Parathyroid adenoma (tissue), 2 donors: ENCODE data around the gene TTC33.

Experiments
- H2AFZ ChIP-seq: fragments of 300-600 bp; sonication (generic); one replicate; pipeline ENCODE4 v1.7.0; 2017; ENCODE audit warnings: antibody characterized with exemption, mild to moderate bottlenecking
- H3K27ac ChIP-seq: fragments of 300-600 bp; sonication (generic); one replicate; pipeline ENCODE4 v1.7.0; 2017
- H3K27me3 ChIP-seq: fragments of 300-600 bp; sonication (generic); one replicate; pipeline ENCODE4 v1.7.0; 2017; ENCODE audit warnings: low read length; ENCODE audit not compliant: control insufficient read depth, insufficient read depth
- H3K36me3 ChIP-seq: fragments of 300-600 bp; sonication (generic); one replicate; pipeline ENCODE4 v1.7.0; 2017; ENCODE audit warnings: low read length; ENCODE audit not compliant: control insufficient read depth, insufficient read depth
- H3K4me1 ChIP-seq: fragments of 300-600 bp; sonication (generic); one replicate; pipeline ENCODE4 v1.7.0; 2017; ENCODE audit warnings: control low read depth
- H3K4me2 ChIP-seq: fragments of 300-600 bp; sonication (generic); one replicate; pipeline ENCODE4 v1.7.0; 2017; ENCODE audit warnings: low read length
- H3K4me3 ChIP-seq: fragments of 300-600 bp; sonication (generic); one replicate; pipeline ENCODE4 v1.7.0; 2017; ENCODE audit warnings: low read depth, low read length
- H3K79me2 ChIP-seq: fragments of 300-600 bp; sonication (generic); one replicate; pipeline ENCODE4 v1.7.0; 2017; ENCODE audit warnings: control low read depth
- H3K9ac ChIP-seq: fragments of 300-600 bp; sonication (generic); one replicate; pipeline ENCODE4 v1.7.0; 2017; ENCODE audit warnings: mild to moderate bottlenecking
- H3K9me3 ChIP-seq: fragments of 300-600 bp; sonication (generic); one replicate; pipeline ENCODE4 v1.7.0; 2017; ENCODE audit warnings: low read length; ENCODE audit not compliant: control insufficient read depth
- TF ChIP-seq, protein P1 (sequence below): fragments of 300-600 bp; sonication (generic); IDR thresholded peaks from one replicate; pipeline ENCODE4 v1.7.0; 2017; ENCODE audit warnings: antibody characterized with exemption, mild to moderate bottlenecking
- donor health status: primary hyperparathyroidism.

TTC33 gene

DNA sequence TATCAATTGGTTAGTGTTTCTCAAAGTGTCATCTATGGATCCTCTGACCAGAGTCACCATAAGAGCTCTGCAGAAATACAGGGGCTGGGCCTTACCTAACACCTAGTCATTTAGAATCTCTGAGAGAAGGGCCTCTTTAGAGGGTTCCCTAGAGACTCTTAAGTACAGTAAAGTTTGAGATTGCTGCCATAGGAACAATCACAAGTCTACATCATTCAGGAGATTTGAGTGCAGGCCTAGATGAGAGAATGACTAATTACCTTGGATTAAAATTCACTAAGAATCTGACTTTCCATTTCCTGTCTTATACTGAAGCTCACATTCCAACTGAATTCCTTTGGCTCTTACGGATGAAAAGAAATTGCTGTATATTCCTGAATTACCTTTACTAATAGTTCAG lies 258.2 kb downstream of the TTC33 start:
- Histone ChIP-seq H3K79me2 (no peaks in the 10 kb centered on the region), H3K9ac (no peak overlapping the region)

GRCh38 chr5:40495237-40495635 lies 260.5 kb downstream of the TTC33 start:
- H3K4me3 ChIP-seq: no peak overlapping the region
- no peaks in the 10 kb centered on the region for H3K4me1 ChIP-seq
- H3K27ac ChIP-seq: no peak overlapping the region
- no peaks in the 10 kb centered on the region for H3K36me3 ChIP-seq
- TF ChIP-seq, protein P1, sequence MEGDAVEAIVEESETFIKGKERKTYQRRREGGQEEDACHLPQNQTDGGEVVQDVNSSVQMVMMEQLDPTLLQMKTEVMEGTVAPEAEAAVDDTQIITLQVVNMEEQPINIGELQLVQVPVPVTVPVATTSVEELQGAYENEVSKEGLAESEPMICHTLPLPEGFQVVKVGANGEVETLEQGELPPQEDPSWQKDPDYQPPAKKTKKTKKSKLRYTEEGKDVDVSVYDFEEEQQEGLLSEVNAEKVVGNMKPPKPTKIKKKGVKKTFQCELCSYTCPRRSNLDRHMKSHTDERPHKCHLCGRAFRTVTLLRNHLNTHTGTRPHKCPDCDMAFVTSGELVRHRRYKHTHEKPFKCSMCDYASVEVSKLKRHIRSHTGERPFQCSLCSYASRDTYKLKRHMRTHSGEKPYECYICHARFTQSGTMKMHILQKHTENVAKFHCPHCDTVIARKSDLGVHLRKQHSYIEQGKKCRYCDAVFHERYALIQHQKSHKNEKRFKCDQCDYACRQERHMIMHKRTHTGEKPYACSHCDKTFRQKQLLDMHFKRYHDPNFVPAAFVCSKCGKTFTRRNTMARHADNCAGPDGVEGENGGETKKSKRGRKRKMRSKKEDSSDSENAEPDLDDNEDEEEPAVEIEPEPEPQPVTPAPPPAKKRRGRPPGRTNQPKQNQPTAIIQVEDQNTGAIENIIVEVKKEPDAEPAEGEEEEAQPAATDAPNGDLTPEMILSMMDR: no peak
- no peak overlapping the region for H2AFZ ChIP-seq
- H3K79me2 ChIP-seq: no peaks in the 10 kb centered on the region
- H3K9ac ChIP-seq: no peak overlapping the region
- H3K9me3 ChIP-seq: no peaks in the 10 kb centered on the region
- H3K27me3 ChIP-seq: no peaks in the 10 kb centered on the region
- H3K4me2 ChIP-seq: no peak overlapping the region

More for the DNA sequence above, 258.2 kb downstream of the TTC33 start:
- Histone ChIP-seq H3K27me3 (no peaks in the 10 kb centered on the region), H3K27ac (no peak overlapping the region), H3K36me3 (no peaks in the 10 kb centered on the region), H3K4me3 (no peak overlapping the region), H3K4me2 (no peak overlapping the region), H2AFZ (no peak overlapping the region), H3K4me1 (no peaks in the 10 kb centered on the region), H3K9me3 (no peaks in the 10 kb centered on the region)
- TF ChIP-seq, protein P1: no peak

GRCh38 chr5:40494631-40495236 lies 261.0 kb downstream of the TTC33 start:
- Histone ChIP-seq H3K27ac (no peak overlapping the region), H3K9ac (no peak overlapping the region), H3K4me2 (no peak overlapping the region), H3K4me3 (no peak overlapping the region), H3K4me1 (no peaks in the 10 kb centered on the region), H2AFZ (no peak overlapping the region), H3K79me2 (no peaks in the 10 kb centered on the region), H3K9me3 (no peaks in the 10 kb centered on the region), H3K27me3 (no peaks in the 10 kb centered on the region), H3K36me3 (no peaks in the 10 kb centered on the region)
- TF ChIP-seq, protein P1: no peak

GRCh38 chr5:40492056-40492455 lies 263.7 kb downstream of the TTC33 start:
- no peaks in the 10 kb centered on the region for H3K79me2 ChIP-seq
- no peak overlapping the region for H3K27ac ChIP-seq

More at GRCh38 chr5:40492056-40492455, 263.7 kb downstream of the TTC33 start:
- Histone ChIP-seq H3K9me3 (no peaks in the 10 kb centered on the region), H3K4me1 (no peaks in the 10 kb centered on the region), H3K36me3 (no peaks in the 10 kb centered on the region), H2AFZ (no peak overlapping the region), H3K9ac (no peak overlapping the region), H3K4me3 (no peak overlapping the region), H3K27me3 (no peaks in the 10 kb centered on the region), H3K4me2 (no peak overlapping the region)
- TF ChIP-seq, protein P1: no peak
